ENCODE measurements around the gene VPS54.

DNA sequence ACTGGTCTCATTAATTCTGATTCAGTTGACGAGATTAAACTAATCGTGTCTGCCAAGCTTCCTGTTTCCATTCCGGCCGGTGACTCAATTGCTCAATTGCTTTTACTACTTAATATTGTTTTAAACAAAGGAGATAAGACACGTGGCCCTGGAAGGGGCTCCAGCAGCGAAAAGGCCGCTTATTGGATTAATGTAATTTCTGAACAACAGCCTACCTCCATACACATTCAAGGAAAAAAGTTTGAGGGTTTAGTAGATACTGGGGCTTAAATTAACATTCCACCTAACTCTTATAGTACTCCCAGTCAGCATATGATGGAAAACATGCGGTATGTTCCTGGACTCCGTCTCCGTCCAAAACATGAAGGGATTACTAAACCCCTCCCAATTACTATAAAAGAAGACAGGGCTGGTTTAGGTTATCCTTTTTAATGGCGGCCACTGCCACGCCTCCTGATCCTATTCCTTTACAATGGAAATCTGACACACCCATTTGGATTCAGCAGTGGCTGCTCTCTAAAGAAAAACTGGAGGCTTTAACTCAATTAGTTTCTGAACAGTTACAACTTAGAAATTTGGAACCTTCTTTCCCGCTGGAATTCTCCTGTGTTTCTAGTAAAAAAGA, 27.1 kb downstream of the VPS54 start:
- TF ChIP-seq GATA2 (IDR thresholded peaks at IDR 0.05; ENCODE audit: low read depth, low read length) (no peak), GATA3 (IDR thresholded peaks at IDR 0.05; ENCODE audit: low read depth, low read length) (no peak)
